WTC11 (cell line): ENCODE measurements around the gene MMP17. TPM values are rescaled to one million over a fixed set of nuclear protein-coding genes. Genes with fewer than 3 reads are reported as not detected.
A peak's percentile ranks its signal among the peaks of the same experiment; 100 is the strongest.

Source experiments
- ATAC-seq: fragments of 200-7000 bp; cut with Tn5 transposase; 2 replicates; pipeline ENCODE4 v1.10.0; 2021; ENCODE audit warnings: mild to moderate bottlenecking, moderate library complexity
- CTCF ChIA-PET: fragments of 300-600 bp; sonication (Branson Sonifier 250); formaldehyde crosslinking; loops from one replicate; lab custom pipeline; 2021; ENCODE audit warnings: antibody characterized with exemption; lab: Charles Lee
- POLR2A ChIA-PET: fragments of 350-600 bp; sonication (Branson Sonifier 250); formaldehyde crosslinking; loops from one replicate; lab custom pipeline; 2021; ENCODE audit warnings: antibody characterized with exemption; lab: Charles Lee
- DNase-seq: peaks from one replicate; pipeline ENCODE4 v3.0.0; 2021; ENCODE audit warnings: low spot score
- H3K27ac Mint-ChIP-seq: 2 replicates; pipeline ENCODE4 v1.8.0; 2021; ENCODE audit warnings: mixed read lengths
- H3K27me3 Mint-ChIP-seq: 2 replicates; pipeline ENCODE4 v1.8.0; 2021; ENCODE audit warnings: low read depth, mild to moderate bottlenecking, moderate library complexity, mixed read lengths
- H3K36me3 Mint-ChIP-seq: 2 replicates; pipeline ENCODE4 v1.8.0; 2021; ENCODE audit warnings: mixed read lengths
- H3K4me1 Mint-ChIP-seq: 2 replicates; pipeline ENCODE4 v1.8.0; 2022; ENCODE audit warnings: mixed read lengths
- H3K4me3 Mint-ChIP-seq: 2 replicates; pipeline ENCODE4 v1.8.0; 2021; ENCODE audit warnings: mild to moderate bottlenecking, moderate library complexity, mixed read lengths
- H3K9me3 Mint-ChIP-seq: 2 replicates; pipeline ENCODE4 v1.8.0; 2021; ENCODE audit warnings: mixed read lengths
- AFF4 ChIP-seq: sonication (generic); formaldehyde crosslinking; IDR thresholded peaks from 2 replicates; pipeline ENCODE4 v1.8.1; 2023; ENCODE audit warnings: mild to moderate bottlenecking, missing genetic modification reagents, borderline replicate concordance
- ATF1 ChIP-seq: sonication (generic); formaldehyde crosslinking; IDR thresholded peaks from 2 replicates; pipeline ENCODE4 v1.8.1; 2023; ENCODE audit warnings: mild to moderate bottlenecking, moderate library complexity, missing genetic modification reagents
- CREM ChIP-seq: sonication (generic); formaldehyde crosslinking; IDR thresholded peaks from 2 replicates; pipeline ENCODE4 v1.8.1; 2022; ENCODE audit warnings: mild to moderate bottlenecking, missing genetic modification reagents, moderate library complexity
- CTCF ChIP-seq: fragments of 200-600 bp; IDR thresholded peaks from 2 replicates; pipeline ENCODE4 v1.8.0; 2022; ENCODE audit warnings: antibody characterized with exemption
- E2F1 ChIP-seq: sonication (generic); formaldehyde crosslinking; IDR thresholded peaks from 2 replicates; pipeline ENCODE4 v1.8.0; 2022; ENCODE audit warnings: mild to moderate bottlenecking, missing genetic modification reagents
- E2F4 ChIP-seq: sonication (generic); formaldehyde crosslinking; IDR thresholded peaks from 2 replicates; pipeline ENCODE4 v1.8.1; 2022; ENCODE audit warnings: low read depth, mild to moderate bottlenecking, moderate library complexity, missing genetic modification reagents, borderline replicate concordance
- FOXJ3 ChIP-seq: sonication (generic); formaldehyde crosslinking; IDR thresholded peaks from 2 replicates; pipeline ENCODE4 v1.9.0; 2021; ENCODE audit warnings: missing genetic modification reagents, mild to moderate bottlenecking, borderline replicate concordance
- FOXK1 ChIP-seq: sonication (generic); formaldehyde crosslinking; IDR thresholded peaks from 2 replicates; pipeline ENCODE4 v1.8.0; 2022; ENCODE audit warnings: mild to moderate bottlenecking, moderate library complexity, missing genetic modification reagents
- IRF2 ChIP-seq: sonication (generic); formaldehyde crosslinking; IDR thresholded peaks from 2 replicates; pipeline ENCODE4 v1.8.0; 2022; ENCODE audit warnings: low read depth, missing genetic modification reagents, borderline replicate concordance
- JAZF1 ChIP-seq: fragments of 250-450 bp; sonication (Bioruptor Pico); IDR thresholded peaks from 2 replicates; pipeline ENCODE4 v1.9.0; 2021; ENCODE audit warnings: moderate library complexity, mild to moderate bottlenecking, inconsistent platforms
- RELA ChIP-seq: sonication (generic); formaldehyde crosslinking; IDR thresholded peaks from 2 replicates; pipeline ENCODE4 v1.8.1; 2022; ENCODE audit warnings: missing genetic modification reagents, mild to moderate bottlenecking, borderline replicate concordance
- SOX15 ChIP-seq: fragments of 250-450 bp; sonication (Bioruptor Pico); IDR thresholded peaks from 2 replicates; pipeline ENCODE4 v1.9.0; 2021; ENCODE audit warnings: mild to moderate bottlenecking
- TCF7 ChIP-seq: sonication (generic); formaldehyde crosslinking; IDR thresholded peaks from 2 replicates; pipeline ENCODE4 v1.8.0; 2022; ENCODE audit warnings: mild to moderate bottlenecking, low read depth, missing genetic modification reagents, moderate library complexity
- ZNF121 ChIP-seq: sonication (generic); formaldehyde crosslinking; IDR thresholded peaks from 2 replicates; pipeline ENCODE4 v1.8.0; 2023; ENCODE audit warnings: missing genetic modification reagents
- ZNF232 ChIP-seq: sonication (generic); formaldehyde crosslinking; IDR thresholded peaks from 2 replicates; pipeline ENCODE4 v1.8.0; 2022; ENCODE audit warnings: mild to moderate bottlenecking, missing genetic modification reagents
- ZNF317 ChIP-seq: sonication (generic); formaldehyde crosslinking; IDR thresholded peaks from 2 replicates; pipeline ENCODE4 v1.8.1; 2023; ENCODE audit warnings: low read depth, mild to moderate bottlenecking, moderate library complexity, missing genetic modification reagents, borderline replicate concordance
- ZSCAN18 ChIP-seq: fragments of 250-450 bp; sonication (Bioruptor Pico); IDR thresholded peaks from 2 replicates; pipeline ENCODE4 v2.1.2; 2022; ENCODE audit warnings: mild to moderate bottlenecking, moderate library complexity
- total RNA-seq: library from RNA; stranded (reverse); gene quantifications from 3 replicates; pipeline ENCODE4 v1.2.3, GENCODE V29; 2021

Gene MMP17
- total RNA-seq, 1 experiment from 2014 or later = 67.1 TPM

GRCh38 chr12:131832321-131833231 is 4.4 kb downstream of the MMP17 start:
- H3K27me3 Mint-ChIP-seq = peaks cover 14% of the 10 kb centered on the region

GRCh38 chr12:131833288-131833895 is 5.2 kb downstream of the MMP17 start:
- no peak for DNase-seq
- H3K9me3 Mint-ChIP-seq = no peaks in the 10 kb centered on the region
- TF ChIP-seq TCF7 (CRISPR knock-in tag) (0 out of 2 replicates have a peak, but pooled peaks have one; percentile 37), E2F4 (peak; percentile 47; the same call in 1 of the 2 replicates), CREM (CRISPR knock-in tag) (0 out of 2 replicates have a peak, but pooled peaks have one; percentile 27), ZSCAN18 (CRISPR knock-in tag) (no peak), ATF1 (CRISPR knock-in tag) (0 out of 2 replicates have a peak, but pooled peaks have one; percentile 40), AFF4 (no peak)
- TF ChIP-seq, all 79 proteins: peak for 4
- H3K36me3 Mint-ChIP-seq = no peaks in the 10 kb centered on the region
- no peak overlapping the region for H3K4me3 Mint-ChIP-seq
- peaks cover 14% of the 10 kb centered on the region for H3K27me3 Mint-ChIP-seq
- no peak overlapping the region for H3K27ac Mint-ChIP-seq
- no peak for ATAC-seq
- CTCF ChIA-PET = interaction anchor here (0.6 to 1.4 kb wide), 6 partner anchors 9 to 102 kb away, joined by 3 to 6 read pairs (median 4); no protein-coding TSS in a partner anchor
- H3K4me1 Mint-ChIP-seq = peaks cover 19% of the 10 kb centered on the region
- POLR2A ChIA-PET = no interaction called here

More at GRCh38 chr12:131832321-131833231, 4.4 kb downstream of the MMP17 start:
- Mint-ChIP-seq H3K36me3 (no peaks in the 10 kb centered on the region), H3K9me3 (no peaks in the 10 kb centered on the region), H3K4me3 (0 out of 2 replicates have a peak overlapping the region, but pooled peaks have one; percentile 1), H3K4me1 (peaks cover 19% of the 10 kb centered on the region)
- ChIA-PET POLR2A (no interaction called here), CTCF (no interaction called here)
- no peak for ATAC-seq
- TF ChIP-seq FOXK1 (CRISPR knock-in tag) (no peak), ZNF121 (CRISPR knock-in tag) (0 out of 2 replicates have a peak, but pooled peaks have one; percentile 35)
- TF ChIP-seq, all 79 proteins: peak for 1
- H3K27ac Mint-ChIP-seq = no peak overlapping the region
- DNase-seq = no peak

GRCh38 chr12:131833896-131834641 is 5.9 kb downstream of the MMP17 start:
- H3K36me3 Mint-ChIP-seq = no peaks in the 10 kb centered on the region
- peaks cover 19% of the 10 kb centered on the region for H3K4me1 Mint-ChIP-seq
- no peaks in the 10 kb centered on the region for H3K9me3 Mint-ChIP-seq
- ATAC-seq (peak; percentile 14), DNase-seq (no peak)
- no peak overlapping the region for H3K4me3 Mint-ChIP-seq
- ChIA-PET POLR2A (no interaction called here), CTCF (interaction anchor here (0.6 to 1.4 kb wide), 7 partner anchors 10 to 111 kb away, joined by 3 to 6 read pairs (median 4); no protein-coding TSS in a partner anchor)
- no peak overlapping the region for H3K27ac Mint-ChIP-seq
- H3K27me3 Mint-ChIP-seq = peaks cover 14% of the 10 kb centered on the region
- TF ChIP-seq FOXJ3 (CRISPR knock-in tag) = no peak
- no peak for TF ChIP-seq SOX15
- 0 out of 2 replicates have a peak, but pooled peaks have one; percentile 10 for TF ChIP-seq RELA
- TF ChIP-seq JAZF1 (CRISPR knock-in tag) = no peak
- TF ChIP-seq ZNF317 (CRISPR knock-in tag) = no peak
- no peak for TF ChIP-seq E2F1 (CRISPR knock-in tag)
- no peak for TF ChIP-seq ZNF232 (CRISPR knock-in tag)
- TF ChIP-seq IRF2 (CRISPR knock-in tag) = no peak
- TF ChIP-seq CTCF = peak; percentile 40
